ENCODE results near the gene NUDT14.

NUDT14 gene

DNA sequence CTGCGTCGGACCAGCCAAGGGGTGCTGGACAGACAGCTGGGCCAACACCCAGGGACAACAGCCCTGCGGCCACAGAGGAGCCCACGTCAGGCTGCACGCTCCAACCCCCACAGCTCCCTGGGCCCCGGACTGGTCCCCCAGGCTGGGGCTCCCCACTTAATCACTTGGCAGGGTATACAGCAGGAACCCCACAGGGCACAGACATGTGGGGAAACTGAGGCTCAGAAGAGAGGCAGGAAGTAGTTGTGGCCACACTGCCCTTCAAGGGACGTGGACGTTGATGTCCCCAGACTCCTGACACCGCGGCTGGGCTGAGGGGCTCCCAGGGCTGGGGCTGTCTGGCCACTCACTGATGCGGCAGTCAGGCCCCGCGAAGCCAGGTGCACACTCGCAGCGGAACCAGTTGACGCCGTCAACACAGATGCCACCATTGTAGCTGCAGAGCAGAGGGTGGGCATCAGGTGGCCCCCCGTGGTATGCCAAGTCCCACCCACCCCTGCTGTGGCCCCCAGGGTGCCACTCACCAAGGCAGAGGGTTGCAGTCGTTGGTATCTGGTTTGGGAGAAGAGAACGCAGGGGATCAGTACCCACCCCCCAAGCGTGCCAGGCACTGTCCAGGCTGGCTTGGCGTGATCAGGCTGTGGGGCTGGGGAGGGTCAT, 34.0 kb downstream of the NUDT14 start:
- no peak for DNase-seq (ENCODE audit: low read depth in 2 of 2)

DNA sequence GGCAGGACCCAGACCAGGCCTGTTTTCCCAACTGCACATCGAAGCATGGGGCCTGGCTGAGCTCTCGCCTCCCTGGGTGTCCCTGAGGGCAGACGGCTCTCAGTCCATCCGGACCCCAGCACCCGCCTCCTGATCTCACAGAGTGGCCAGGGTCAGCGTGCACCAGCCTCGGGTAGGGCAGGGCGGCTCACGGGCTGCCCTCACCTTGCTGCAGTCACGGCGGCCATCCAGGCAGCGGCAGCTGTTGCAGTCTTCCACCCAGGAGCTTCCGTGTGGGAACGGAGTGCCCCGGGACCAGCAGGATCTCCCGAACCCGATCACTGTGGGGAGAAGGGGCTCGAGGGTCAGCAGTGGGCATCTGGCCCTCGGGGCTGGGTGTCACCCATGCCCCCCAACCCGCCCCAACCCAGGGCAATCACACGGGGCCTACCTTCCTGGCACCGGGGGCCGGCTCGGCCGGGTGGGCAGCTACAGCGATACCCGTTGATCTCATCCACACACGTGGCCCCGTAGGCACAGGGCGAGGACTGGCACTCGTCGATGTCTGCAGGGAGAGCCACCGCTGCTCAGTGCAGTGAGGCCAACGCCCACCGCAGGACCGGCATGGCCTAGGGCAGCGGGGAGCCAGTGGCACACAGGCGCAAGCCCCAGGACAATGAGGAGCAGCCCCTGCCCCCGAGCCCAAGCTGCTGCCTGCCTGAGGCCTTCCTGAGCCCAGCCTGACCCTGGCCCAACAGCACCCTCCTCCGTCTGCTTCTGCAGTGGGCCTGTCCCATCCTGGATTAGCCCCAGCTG, 34.7 kb downstream of the NUDT14 start:
- DNase-seq (ENCODE audit: low read depth in 2 of 2), result no peak

- no peak for DNase-seq (ENCODE audit: low read depth in 2 of 2)
Measured at GRCh38 chr14:105145381-105146180, 35.5 kb downstream of the NUDT14 start.

GRCh38 chr14:105144666-105145380, 36.3 kb downstream of the NUDT14 start:
- no peak for DNase-seq (ENCODE audit: low read depth in 2 of 2)

GRCh38 chr14:105144026-105144665, 37.0 kb downstream of the NUDT14 start:
- no peak for DNase-seq (ENCODE audit: low read depth in 2 of 2)

GRCh38 chr14:105143451-105144025, 37.6 kb downstream of the NUDT14 start:
- DNase-seq (ENCODE audit: low read depth in 2 of 2), result no peak

- DNase-seq (ENCODE audit: low read depth in 2 of 2), result no peak
Measured at GRCh38 chr14:105142651-105143450, 38.3 kb downstream of the NUDT14 start.

DNA sequence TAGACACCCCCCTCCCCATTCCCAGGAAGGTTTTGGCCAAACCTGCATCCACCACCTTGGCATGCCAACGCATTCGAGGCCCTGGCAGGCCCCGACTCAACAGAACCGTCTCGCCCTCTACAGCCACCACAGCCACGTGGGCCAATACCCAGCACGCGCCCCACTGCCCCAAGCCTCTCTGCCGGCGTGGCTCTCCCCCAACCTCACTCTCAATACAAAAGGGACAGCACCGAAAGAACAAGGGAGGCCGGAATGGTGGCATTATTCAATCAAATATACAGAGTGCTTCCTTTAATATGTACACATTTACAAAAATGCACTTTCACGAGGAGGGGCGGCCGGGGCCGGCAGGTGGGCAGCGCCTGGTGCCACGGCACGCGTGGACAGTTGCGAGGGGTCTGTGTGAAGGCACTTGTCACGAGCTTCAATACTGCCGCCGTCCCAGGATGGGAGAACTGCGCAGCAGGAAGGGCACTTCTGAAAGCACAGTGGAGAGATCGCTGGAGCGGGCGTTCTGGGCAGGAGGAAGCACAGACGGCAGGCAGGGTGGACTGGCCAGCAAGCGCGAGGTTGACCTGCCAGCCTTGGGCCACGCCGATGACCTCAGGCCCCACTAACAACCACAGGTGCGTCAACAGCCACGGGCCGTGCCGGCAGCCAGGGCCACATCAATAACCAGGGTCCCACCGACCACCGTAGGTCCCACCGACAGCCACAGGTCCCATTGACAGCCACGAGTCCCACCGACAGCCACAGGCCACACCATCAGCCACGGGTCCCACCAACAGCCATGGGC, 39.4 kb downstream of the NUDT14 start:
- no peak for DNase-seq (ENCODE audit: low read depth in 2 of 2)

DNA sequence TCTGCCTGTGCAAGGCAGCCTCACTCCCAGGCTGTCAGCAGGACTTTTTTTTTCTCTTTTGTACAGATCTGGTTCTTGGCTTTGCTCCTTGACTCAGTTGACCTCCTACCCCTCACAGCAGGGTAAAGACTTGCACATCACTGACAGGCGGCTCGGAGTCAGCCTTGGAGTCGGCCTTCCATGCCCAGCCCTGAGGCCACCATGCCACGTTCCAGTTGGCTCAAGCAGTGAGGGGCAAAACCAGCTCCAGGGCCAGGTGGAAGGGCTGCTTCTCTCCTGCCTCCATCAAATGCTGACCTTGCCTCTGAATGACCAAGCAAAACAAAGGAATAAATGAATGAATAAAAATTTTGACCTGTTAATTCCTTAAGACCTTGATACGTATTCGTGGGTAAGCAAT, 40.1 kb downstream of the NUDT14 start:
- DNase-seq (ENCODE audit: low read depth in 2 of 2), result no peak

DNA sequence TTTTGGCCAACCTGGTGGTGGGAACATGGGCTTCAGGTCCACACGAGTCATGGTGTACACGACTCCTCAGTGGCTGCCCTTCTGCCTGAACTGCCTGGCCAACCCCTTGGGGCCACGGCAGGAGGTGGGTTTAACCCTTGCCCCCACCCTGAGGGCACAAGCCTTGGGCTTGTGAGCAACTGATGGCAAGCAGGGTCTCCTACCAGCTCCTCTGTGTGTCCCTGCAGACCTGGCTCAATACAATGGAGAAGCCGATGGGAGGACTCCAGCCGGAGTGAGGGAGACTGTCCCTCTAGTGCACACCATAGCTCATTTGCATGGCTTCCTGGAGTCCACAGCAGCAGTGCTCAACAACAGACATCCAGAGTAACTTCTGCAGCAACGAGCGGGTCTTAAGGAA, 40.5 kb downstream of the NUDT14 start:
- DNase-seq (ENCODE audit: low read depth in 2 of 2), result no peak

DNA sequence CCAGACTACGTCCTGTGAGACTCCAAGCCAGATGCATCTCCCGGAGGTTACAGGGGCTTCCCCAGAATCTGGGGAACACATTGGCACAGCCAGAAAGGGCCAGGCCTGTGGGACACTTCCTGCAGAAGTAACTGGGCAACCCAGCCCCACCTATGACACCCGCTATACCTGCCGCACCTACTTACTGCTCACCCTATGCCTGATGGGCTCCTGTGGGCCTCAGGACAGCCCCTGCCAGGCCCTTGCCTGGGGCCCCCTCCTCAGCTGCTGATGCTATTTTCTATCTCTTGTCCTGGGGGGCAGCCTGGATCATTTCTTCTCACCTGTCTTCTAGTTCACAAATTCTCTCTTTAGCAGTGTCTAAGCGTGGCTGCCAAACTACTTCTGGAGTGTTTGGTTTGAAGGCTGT, 41.3 kb downstream of the NUDT14 start:
- no peak for DNase-seq (ENCODE audit: low read depth in 2 of 2)

DNA sequence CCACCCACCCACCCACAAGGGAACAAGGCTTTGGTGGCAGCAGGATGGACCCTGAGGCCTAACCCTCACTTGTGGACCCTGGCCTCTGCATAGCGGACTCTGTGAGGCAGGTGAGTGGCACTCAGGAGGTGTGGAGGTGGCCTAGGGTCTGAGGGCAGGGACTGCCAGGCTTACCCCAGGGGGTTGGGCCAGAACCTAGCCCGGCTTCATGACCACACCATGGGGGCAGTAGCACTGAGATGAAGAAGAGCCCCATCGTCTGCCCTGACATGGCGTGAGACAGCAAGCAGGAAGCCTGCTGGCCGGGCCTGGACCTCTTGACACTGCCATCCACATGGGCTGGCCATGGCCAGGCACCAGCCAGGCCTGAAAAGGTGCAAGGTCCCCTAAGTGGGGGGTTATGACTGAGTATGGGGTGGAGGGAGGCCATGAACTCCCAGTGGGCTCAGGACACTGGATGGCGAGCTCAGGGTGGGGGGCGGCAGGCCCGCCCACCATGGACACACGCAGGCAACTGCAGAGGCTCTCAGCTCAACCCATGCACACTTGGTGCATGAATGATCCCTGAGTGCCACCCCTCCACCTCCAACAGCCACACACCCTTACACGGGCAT, 41.8 kb downstream of the NUDT14 start:
- DNase-seq (ENCODE audit: low read depth in 2 of 2), result no peak

GRCh38 chr14:105138551-105139111, 42.5 kb downstream of the NUDT14 start:
- DNase-seq (ENCODE audit: low read depth in 2 of 2), result no peak

- no peak for DNase-seq (ENCODE audit: low read depth in 2 of 2)
Measured at GRCh38 chr14:105138021-105138541, 43.0 kb downstream of the NUDT14 start.

GRCh38 chr14:105137481-105138020, 43.6 kb downstream of the NUDT14 start:
- no peak for DNase-seq (ENCODE audit: low read depth in 2 of 2)

DNA sequence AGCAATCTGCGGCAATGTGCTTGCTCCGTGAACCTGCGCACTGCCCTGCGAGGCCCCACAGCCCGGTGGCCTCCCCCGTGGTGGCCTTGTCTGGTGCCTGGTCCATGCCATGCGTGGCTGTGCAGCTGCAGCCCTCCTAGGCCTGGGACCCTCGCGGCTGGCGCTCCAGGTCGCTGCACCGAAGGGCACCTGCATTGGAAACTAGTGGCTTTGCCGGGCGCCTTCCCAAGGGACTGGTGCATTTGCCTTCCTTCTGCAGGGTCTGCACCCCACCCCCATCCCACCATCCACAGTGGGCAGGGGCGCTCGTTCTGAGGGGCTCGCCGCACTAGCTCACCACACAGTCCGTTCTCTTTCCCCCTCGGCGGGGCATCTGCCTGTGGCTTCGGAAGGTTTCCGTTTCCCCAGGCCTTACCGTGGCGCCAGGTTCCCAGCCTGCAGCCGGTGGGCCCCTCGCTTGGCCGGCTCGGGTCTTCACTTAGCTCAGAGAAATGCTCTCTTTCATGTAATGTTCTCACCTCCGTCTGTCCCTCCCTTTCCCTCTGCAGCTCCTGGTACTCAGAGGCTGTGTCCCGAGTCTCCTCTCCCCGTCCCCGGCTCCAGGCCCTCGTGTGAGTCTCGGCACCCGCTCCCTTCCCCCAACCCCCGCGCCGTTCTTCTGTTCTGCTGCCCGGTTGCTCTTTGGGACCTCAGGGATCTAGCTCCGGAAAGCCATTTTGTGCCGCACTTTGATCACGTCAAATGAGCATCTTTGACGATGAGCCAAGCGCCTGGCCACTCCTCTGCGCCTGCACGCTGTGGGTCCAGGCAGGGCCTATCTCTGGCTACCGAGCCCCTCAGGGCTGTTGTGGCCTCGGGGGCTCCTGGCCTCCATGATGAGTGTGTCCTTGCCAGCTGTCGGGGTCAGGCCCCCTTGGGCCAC, 44.5 kb downstream of the NUDT14 start:
- no peak for DNase-seq (ENCODE audit: low read depth in 2 of 2)

Measured in stimulated activated CD8-positive, alpha-beta memory T cell treated with anti-CD3 and anti-CD28 coated beads, Interleukin-2, amount 100 ng/mL, for 48 hours (primary cell).